ENCODE results near the gene CD7.

The CD7 gene

DNA sequence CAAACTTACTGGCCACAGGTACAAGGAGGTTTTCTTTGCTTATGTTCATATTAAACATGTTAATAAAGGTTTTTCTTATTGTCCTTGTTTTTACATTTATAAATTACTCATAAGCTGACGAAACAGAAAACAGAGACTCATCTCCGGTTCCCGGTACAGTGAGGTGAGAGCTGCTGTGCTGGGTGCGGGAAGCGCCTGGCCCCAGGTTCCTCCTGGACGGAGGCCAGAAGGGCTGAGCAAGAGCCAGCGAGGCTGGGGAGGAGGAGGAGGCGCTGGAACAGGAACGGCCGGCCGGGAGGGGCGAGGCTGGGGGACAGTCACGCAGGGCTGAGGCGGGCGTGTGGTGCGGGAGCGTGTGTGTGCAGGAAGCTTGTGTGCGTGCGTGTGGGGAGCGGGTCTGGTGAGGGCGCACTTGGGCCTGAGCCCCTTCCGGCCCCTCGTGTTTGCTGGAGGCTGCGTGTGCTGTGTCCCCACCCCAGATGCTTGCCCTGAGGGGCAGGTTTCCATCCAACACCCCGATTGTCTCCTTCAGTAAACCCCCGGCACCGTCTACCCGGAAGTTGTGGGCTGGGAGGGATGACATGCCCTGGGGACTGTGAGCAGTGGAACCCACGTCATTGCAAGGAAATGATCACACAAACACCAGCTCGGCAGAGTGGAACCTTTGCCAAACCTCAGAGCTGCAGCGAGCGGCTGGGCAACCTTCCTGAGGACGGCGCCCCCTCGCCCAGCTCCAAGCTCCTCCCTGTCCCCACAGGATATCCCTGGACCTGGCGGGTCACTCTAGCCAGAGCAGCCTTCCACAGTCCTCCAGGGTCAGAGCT is 19.5 kb downstream of the CD7 start:
- DNase-seq (ENCODE audit: low read depth) = peak; percentile 87

- peak; percentile 72 for DNase-seq (ENCODE audit: low read depth)
Measured at GRCh38 chr17:82297280-82297713, 20.1 kb downstream of the CD7 start.

GRCh38 chr17:82296511-82297279 is 20.7 kb downstream of the CD7 start:
- no peak for DNase-seq (ENCODE audit: low read depth)

- no peak for DNase-seq (ENCODE audit: low read depth)
Measured at GRCh38 chr17:82295472-82295814, 22.0 kb downstream of the CD7 start.

GRCh38 chr17:82294064-82294773 is 23.2 kb downstream of the CD7 start:
- DNase-seq (ENCODE audit: low read depth) = no peak

GRCh38 chr17:82292251-82293154 is 24.9 kb downstream of the CD7 start:
- peak; percentile 86 for DNase-seq (ENCODE audit: low read depth)

DNA sequence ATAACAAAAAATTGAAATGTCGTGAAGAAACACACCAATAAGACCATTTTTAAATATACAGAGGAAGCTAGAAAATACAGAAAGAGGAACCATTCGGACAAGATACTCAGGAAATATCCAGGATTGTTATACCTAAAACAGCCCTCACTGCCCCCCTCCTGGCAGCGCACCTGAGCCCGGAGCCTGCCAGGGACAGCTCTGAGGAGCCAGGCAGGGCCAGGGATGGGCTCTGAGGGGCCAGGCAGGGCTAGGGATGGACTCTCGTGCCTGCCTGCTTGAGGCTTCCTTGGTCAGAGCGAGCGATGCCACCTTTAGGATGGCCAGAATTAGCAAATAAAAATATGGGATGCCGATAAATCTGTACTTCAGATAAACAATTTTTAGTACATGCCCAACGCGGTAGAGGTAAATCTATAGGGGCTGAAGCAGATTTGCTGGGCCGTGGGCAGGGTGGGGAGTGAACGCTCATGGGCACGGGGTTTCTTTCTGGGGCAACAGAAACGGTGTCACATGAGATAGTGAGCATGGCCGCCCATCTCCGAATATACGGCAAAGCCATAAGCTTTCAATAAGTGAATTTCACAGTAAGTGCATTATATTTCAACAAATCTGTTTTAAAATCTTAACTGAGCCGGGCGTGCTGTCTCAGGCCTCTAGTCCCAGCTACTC is 25.7 kb downstream of the CD7 start:
- no peak for DNase-seq (ENCODE audit: low read depth)

- DNase-seq (ENCODE audit: low read depth) = no peak
Measured at GRCh38 chr17:82287868-82288801, 29.3 kb downstream of the CD7 start.

- no peak for DNase-seq (ENCODE audit: low read depth)
Measured at GRCh38 chr17:82287013-82287867, 30.2 kb downstream of the CD7 start.

- no peak for DNase-seq (ENCODE audit: low read depth)
Measured at GRCh38 chr17:82285141-82285540, 32.3 kb downstream of the CD7 start.

DNA sequence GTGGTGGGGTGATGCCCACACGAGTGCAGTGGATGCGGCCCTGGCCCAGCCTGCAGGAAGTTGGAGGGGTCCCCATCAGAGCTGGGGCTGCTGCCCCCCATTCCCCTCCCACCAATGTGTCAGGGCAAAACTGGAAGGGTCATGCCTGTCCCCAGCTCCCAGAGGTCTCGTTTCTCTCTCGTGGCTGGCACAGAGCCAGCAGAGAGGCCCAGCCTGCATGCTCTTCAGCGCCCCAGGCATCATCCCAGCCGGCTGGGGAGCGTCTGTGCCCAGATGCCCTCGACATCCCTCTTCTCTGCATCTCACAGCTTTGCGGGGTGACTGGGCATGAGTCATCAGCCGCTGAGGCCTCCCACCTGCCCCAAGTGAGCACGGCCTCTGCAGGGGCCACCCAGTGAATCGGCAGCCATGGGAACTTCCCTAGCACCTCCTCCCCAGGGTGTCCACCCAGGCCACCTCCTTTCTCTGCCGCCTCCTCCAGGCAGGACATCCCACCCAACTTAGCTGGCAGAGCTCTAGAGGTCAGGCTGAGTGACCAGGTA is 34.1 kb downstream of the CD7 start:
- DNase-seq (ENCODE audit: low read depth) = no peak

DNA sequence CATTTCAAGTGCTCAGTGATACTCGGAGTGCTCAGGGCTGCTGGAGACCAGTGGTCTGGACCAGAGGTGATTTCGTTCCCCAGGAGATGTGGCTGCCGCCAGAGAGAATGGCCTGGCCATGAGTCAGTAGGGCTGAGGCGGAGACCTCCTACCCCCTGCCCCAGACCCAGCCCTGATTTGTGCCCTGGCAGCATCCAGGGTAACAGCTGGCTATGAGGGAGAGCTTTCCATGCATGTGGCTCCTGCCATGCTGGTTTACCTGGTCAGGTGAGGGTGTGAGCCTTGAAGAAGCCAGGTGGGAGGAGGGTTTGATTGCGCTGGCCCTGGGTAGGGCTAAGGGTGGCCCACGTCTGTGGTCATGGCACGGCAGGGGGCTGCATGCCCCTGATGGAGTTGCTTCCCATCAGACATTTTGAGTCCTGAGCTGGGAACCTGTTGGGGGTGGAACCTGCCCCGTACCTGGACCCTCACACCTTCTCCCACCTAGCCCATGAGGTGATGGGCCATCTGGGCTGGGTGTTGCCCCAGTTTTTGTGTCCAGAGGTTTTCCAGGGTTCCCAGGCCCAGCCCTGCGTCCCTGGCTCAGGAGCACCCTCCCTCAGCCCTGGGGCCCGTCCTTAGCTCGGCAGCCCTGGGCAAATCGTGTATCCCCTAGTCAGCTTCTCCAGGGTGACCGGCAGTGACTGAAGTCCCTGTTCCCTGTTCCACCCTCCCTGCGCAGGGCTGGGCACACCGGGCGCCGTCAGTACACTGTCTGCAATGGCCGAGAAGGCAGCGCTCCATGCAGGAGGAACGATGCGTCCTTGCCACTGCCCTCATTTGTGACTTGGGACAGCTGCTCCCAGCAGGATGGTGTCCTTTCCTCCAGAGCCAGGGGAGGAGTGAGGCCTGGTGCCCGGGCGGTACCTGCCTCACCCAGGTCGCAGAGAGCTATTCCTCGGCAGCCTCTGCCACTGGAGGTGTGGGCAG is 34.9 kb downstream of the CD7 start:
- DNase-seq (ENCODE audit: low read depth) = no peak

- DNase-seq (ENCODE audit: low read depth) = no peak
Measured at GRCh38 chr17:82281502-82282238, 35.7 kb downstream of the CD7 start.

DNA sequence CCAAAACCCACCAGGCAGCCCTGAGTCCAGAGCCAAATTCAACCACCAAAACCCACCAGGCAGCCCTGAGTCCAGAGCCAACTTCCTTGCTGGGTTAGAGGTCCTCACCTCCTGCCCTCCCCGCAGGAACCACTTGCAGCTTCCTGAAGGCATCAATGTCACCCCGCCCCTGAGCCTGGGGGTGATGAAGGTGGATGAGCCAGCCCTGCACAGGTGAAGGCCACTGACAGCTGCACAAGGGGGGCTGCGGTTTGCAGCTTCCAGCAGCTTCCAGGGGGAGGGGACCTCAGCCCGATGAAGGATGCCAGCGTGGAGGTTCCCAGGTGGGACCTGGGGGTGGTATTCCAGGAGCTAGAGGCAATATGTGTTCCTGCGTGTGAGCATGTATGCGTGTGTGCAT is 36.3 kb downstream of the CD7 start:
- no peak for DNase-seq (ENCODE audit: low read depth)

- DNase-seq (ENCODE audit: low read depth) = no peak
Measured at GRCh38 chr17:82280537-82280936, 36.9 kb downstream of the CD7 start.

DNA sequence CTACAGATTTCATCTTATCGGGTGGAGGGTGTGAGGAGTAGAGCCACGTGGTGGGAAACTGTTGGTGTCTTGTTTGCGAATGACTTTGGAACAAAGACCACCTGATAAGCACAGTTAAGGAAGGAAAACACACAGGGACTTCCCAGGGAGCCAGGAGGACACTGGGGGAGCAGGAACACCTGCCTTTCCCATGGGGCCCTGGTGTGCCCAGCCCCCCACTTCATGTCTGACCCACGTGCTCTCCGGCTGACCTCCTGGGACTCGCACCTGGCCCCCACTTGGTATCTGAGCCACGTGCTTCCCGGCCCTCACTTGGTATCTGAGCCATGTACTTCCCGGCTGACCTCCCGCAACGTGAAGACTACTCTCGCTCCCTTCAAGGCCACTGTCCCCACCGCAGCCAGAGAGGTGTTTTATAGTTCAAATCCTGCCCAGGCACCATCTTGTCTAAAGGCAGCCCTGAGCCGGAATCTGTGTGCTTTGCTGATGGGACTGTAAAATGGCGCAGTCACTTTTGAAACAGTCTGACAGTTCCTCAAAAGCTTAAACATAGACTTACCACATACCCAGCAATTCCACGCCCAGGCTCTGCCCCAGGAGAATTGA is 38.5 kb downstream of the CD7 start:
- no peak for DNase-seq (ENCODE audit: low read depth)

All from activated T-helper 1 cell treated with Interleukin-2 at 50 U/mL for 16 hours (primary cell).